T47D (cell line): ENCODE data around the gene MZB1.
"Not testable (repeated sequence)": the region's sequence is repeated elsewhere in the genome, so short reads cannot be mapped to it uniquely, and the experiment has no call there.

ENCODE experiments used
- DNase-seq, 2 experiments: peaks; one replicate each; pipeline versions ENCODE4 v3.0.0 to v3.0.0-alpha.2; 2011 to 2012; ENCODE audit warnings: low read depth in 1 of 2, low spot score in 1 of 2
- JUND ChIP-seq: IDR thresholded peaks from 2 replicates; pipeline ENCODE4 v1.6.1; 2012; ENCODE audit warnings: low read depth
- in situ Hi-C: cut with HindIII; loops from 2 replicates; pipeline ENCODE4 v1.10.0; 2016; ENCODE audit warnings: low sequenced_read_pairs, low pct_unique_long_range_greater_than_20kb

The MZB1 gene

GRCh38 chr5:139417214-139417613 lies 27.5 kb upstream of the MZB1 start:
- TF ChIP-seq JUND: no peak

DNA sequence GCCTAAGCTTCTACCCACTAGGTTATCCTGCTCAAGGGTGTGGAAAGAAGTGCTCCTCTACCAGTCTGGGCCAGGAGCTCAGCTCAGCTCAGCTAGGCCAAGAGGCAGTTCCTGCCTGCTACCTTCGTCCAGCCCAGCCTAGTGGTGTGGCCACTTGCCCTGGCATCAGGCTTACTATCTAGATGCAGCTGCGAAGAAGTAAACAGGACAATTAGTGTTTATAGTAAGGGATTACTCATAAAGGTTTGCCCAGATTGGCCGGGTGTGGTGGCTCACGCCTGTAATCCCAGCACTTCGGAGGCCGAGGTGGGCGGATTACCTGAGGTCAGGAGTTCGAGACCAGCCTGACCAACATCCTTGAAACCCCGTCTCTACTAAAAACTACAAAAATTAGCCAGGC lies 26.9 kb upstream of the MZB1 start:
- DNase-seq: no peak
- in situ Hi-C loops: no loop called here
- TF ChIP-seq JUND: no peak

More at GRCh38 chr5:139417214-139417613, 27.5 kb upstream of the MZB1 start:
- in situ Hi-C loops: no loop called here
- no peak for DNase-seq

GRCh38 chr5:139415869-139416268 lies 26.2 kb upstream of the MZB1 start:
- in situ Hi-C loops: no loop called here
- TF ChIP-seq JUND: no peak
- no peak for DNase-seq

GRCh38 chr5:139415221-139415861 lies 25.6 kb upstream of the MZB1 start:
- TF ChIP-seq JUND: no peak
- DNase-seq: no peak
- in situ Hi-C loops: no loop called here

DNA sequence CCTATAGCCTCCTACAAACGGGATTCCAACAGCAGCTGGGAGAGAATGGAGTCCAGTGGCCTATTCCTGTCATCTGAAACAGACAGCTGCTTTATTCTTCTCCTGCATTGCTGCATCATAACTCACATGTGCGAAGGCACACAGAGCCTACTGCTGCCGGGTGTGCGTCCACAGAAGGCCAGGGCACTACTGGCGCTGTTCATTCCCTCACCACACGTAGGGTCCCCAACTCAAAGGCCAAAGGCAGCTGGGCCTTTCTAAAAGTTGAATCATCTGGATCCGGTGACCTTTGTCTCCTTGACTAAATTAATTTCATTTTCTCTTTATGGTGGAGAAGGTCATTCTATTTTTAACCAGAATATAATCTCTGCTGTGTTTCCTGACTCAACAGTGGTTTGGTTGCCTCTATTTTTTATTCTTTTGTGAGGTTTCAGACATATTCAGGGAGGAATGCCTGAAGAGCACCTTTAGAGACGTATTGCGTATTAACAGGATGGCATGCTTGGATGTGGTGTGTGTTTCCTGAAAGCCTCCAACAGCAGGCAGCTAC lies 24.9 kb upstream of the MZB1 start:
- in situ Hi-C loops: no loop called here
- no peak for TF ChIP-seq JUND

GRCh38 chr5:139413963-139414362 lies 24.2 kb upstream of the MZB1 start:
- in situ Hi-C loops: no loop called here
- no peak for DNase-seq
- no peak for TF ChIP-seq JUND

More for the DNA sequence above, 24.9 kb upstream of the MZB1 start:
- no peak for DNase-seq

GRCh38 chr5:139413153-139413552 lies 23.4 kb upstream of the MZB1 start:
- no peak for TF ChIP-seq JUND
- in situ Hi-C loops: no loop called here
- no peak for DNase-seq

GRCh38 chr5:139410993-139411828 lies 21.5 kb upstream of the MZB1 start:
- TF ChIP-seq JUND: no peak
- no peak for DNase-seq
- in situ Hi-C loops: no loop called here

DNA sequence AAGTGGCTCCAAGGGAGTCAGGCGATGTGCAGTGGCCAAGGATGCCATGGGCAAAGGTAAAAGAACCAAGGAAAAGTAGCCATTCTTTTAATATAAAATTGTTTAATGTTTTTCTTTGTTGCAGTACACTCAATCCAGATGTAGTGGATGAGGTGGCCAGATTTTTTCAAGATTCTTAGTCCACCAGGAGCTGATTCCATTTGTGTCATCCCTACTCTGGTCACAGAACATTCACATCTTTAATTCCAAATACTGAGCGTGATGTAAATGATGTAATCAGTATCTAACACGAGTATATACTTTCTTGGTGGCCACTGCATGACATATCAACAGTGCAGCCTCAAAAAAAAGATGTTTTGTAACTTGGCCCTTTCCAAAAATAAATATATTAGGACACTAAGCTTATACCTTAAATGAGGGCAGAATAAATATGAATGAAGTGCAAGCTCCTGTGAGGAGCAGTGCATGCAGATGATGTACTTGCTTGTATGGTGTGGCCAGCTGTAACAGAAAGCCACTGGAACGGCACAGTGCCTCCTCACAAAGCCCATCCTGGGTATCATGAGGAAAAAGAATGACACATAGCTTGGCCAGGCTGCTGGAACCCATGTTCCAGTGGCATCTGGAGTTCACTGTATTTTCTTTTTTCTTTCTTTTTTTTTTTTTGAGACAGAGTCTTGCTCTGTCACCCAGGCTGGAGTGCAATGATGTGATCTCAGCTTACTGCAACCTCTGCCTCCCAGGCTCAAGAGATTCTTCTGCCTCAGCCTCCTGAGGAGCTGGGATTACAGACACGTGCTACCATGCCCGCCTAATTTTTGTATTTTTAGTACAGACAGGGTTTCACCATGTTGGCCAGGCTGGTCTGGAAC lies 20.6 kb upstream of the MZB1 start:
- in situ Hi-C loops: no loop called here
- no peak for DNase-seq
- no peak for TF ChIP-seq JUND

GRCh38 chr5:139409116-139409515 lies 19.4 kb upstream of the MZB1 start:
- in situ Hi-C loops, DNase-seq: not testable (repeated sequence)

- in situ Hi-C loops: no loop called here
- DNase-seq: no peak
- TF ChIP-seq JUND: no peak
These were observed 18.5 kb upstream of the MZB1 start for GRCh38 chr5:139408191-139408590.

DNA sequence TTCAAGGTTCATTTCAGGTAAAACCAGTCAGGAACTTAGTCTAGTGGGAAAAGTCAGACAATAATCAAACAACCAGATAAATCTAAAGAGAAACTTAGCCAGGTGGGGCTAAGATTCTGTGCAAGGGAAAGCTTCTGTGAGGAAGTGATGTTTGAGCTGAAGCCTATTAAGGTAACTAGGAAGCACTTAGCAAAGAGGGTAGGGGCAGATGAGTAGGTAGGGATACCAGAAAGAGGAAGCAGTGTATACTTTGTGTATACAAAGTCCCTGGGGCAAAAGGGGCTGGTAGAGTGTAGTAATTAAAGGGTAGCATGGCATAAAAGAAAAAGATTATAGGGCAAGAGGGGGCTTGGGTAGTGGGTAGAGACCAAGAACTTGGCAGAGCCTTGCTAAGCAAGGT lies 17.8 kb upstream of the MZB1 start:
- in situ Hi-C loops: no loop called here
- DNase-seq: no peak
- no peak for TF ChIP-seq JUND
